DOHH2 (cell line): Measurements from ENCODE around the gene CDNF.
A peak's percentile ranks its signal among the peaks of the same experiment; 100 is the strongest.

Experiments
- H3F3A ChIP-seq: fragments of 200-600 bp; sonication (generic), shearing (Covaris generic); 2 replicates; pipeline ENCODE4 v1.6.0; 2016; ENCODE audit warnings: antibody characterized with exemption, mild to moderate bottlenecking; ENCODE audit not compliant: control insufficient read depth, insufficient read depth
- H3K27ac ChIP-seq: fragments of 200-600 bp; sonication (generic); 2 replicates; pipeline ENCODE4 v1.5.1; 2014; ENCODE audit warnings: low read depth, mild to moderate bottlenecking, low read length, moderate library complexity
- H3K27me3 ChIP-seq: fragments of 200-600 bp; sonication (generic); 2 replicates; pipeline ENCODE4 v1.6.1; 2014; ENCODE audit warnings: mild to moderate bottlenecking, low read length, mixed read lengths; ENCODE audit not compliant: control insufficient read depth
- H3K36me3 ChIP-seq: fragments of 200-600 bp; sonication (generic); 2 replicates; pipeline ENCODE4 v1.6.1; 2014; ENCODE audit warnings: mild to moderate bottlenecking, low read length, moderate library complexity, mixed read lengths; ENCODE audit not compliant: control insufficient read depth
- H3K4me1 ChIP-seq: fragments of 200-600 bp; sonication (generic); 2 replicates; pipeline ENCODE4 v1.6.1; 2014; ENCODE audit warnings: mild to moderate bottlenecking, low read length, mixed read lengths; ENCODE audit not compliant: control insufficient read depth
- H3K4me2 ChIP-seq: fragments of 200-600 bp; sonication (generic); 2 replicates; pipeline ENCODE4 v1.6.0; 2014; ENCODE audit warnings: mild to moderate bottlenecking, low read length, moderate library complexity
- H3K4me3 ChIP-seq: fragments of 200-600 bp; sonication (generic); 2 replicates; pipeline ENCODE4 v1.5.1; 2014; ENCODE audit warnings: mild to moderate bottlenecking, low read length, mixed read lengths
- H3K79me2 ChIP-seq: fragments of 200-600 bp; sonication (generic); 2 replicates; pipeline ENCODE4 v1.6.1; 2014; ENCODE audit warnings: mild to moderate bottlenecking, low read length, mixed read lengths; ENCODE audit not compliant: control insufficient read depth
- H3K9me2 ChIP-seq: fragments of 200-600 bp; sonication (generic); replicated peaks from 2 replicates; pipeline ENCODE4 v1.6.1; 2014; ENCODE audit warnings: mild to moderate bottlenecking, low read length, mixed read lengths; ENCODE audit not compliant: control insufficient read depth
- H3K9me3 ChIP-seq: fragments of 200-600 bp; sonication (generic); 2 replicates; pipeline ENCODE4 v1.6.1; 2014; ENCODE audit warnings: antibody characterized with exemption, low read length, mixed read lengths; ENCODE audit not compliant: control insufficient read depth, insufficient read depth
- H4K20me1 ChIP-seq: fragments of 200-600 bp; sonication (generic); 2 replicates; pipeline ENCODE4 v1.6.0; 2014; ENCODE audit warnings: low read depth, mild to moderate bottlenecking, antibody characterized with exemption, low read length, moderate library complexity; ENCODE audit not compliant: control insufficient read depth, insufficient read depth
- CTCF ChIP-seq: fragments of 200-600 bp; sonication (generic); IDR thresholded peaks from one replicate; pipeline ENCODE4 v1.5.1; 2014; ENCODE audit warnings: antibody characterized with exemption, mild to moderate bottlenecking, low read depth, low read length; ENCODE audit not compliant: poor library complexity, severe bottlenecking
- EZH2phosphoT487 ChIP-seq: fragments of 200-600 bp; sonication (generic); IDR thresholded peaks from 2 replicates; pipeline ENCODE4 v1.6.1; 2017; ENCODE audit warnings: borderline replicate concordance, mild to moderate bottlenecking, antibody characterized with exemption, low read length, moderate library complexity, mixed read lengths

Gene CDNF

GRCh38 chr10:14836208-14836607 lies 1.6 kb downstream of the CDNF start:
- TF ChIP-seq EZH2phosphoT487 (no peak), CTCF (no peak)
- Histone ChIP-seq H3K36me3 (peaks cover 25% of the 10 kb centered on the region), H3K4me1 (peaks cover 20% of the 10 kb centered on the region), H3K27ac (no peak overlapping the region), H3K9me3 (no peaks in the 10 kb centered on the region), H4K20me1 (peaks cover 9% of the 10 kb centered on the region), H3K4me3 (no peak overlapping the region), H3K4me2 (no peak overlapping the region), H3K9me2 (no peaks in the 10 kb centered on the region), H3K79me2 (peaks cover 38% of the 10 kb centered on the region), H3F3A (peaks cover 2% of the 10 kb centered on the region; the same call in 1 of the 2 replicates), H3K27me3 (no peaks in the 10 kb centered on the region)

- no peaks in the 10 kb centered on the region for H3F3A ChIP-seq
- no peaks in the 10 kb centered on the region for H3K9me3 ChIP-seq
- peaks cover 10% of the 10 kb centered on the region for H3K4me1 ChIP-seq
- H3K4me3 ChIP-seq, result no peak overlapping the region
- H3K9me2 ChIP-seq, result no peaks in the 10 kb centered on the region
- TF ChIP-seq CTCF (no peak), EZH2phosphoT487 (no peak)
- H3K79me2 ChIP-seq, result peaks cover 7% of the 10 kb centered on the region
- no peaks in the 10 kb centered on the region for H3K36me3 ChIP-seq
- H4K20me1 ChIP-seq, result no peaks in the 10 kb centered on the region
- H3K4me2 ChIP-seq, result no peak overlapping the region
- no peaks in the 10 kb centered on the region for H3K27me3 ChIP-seq
- no peak overlapping the region for H3K27ac ChIP-seq
These were observed 4.7 kb downstream of the CDNF start for GRCh38 chr10:14833106-14833505.

GRCh38 chr10:14826076-14826829 lies 11.6 kb downstream of the CDNF start:
- TF ChIP-seq CTCF (no peak), EZH2phosphoT487 (no peak)
- Histone ChIP-seq H3K27ac (no peak overlapping the region), H3K27me3 (no peaks in the 10 kb centered on the region), H3K4me3 (no peak overlapping the region), H3K79me2 (0 out of 2 replicates have a peak, but pooled peaks cover 3% of the 10 kb centered on the region), H3F3A (no peaks in the 10 kb centered on the region), H3K4me2 (peak overlapping the region; percentile 2; the same call in 1 of the 2 replicates), H3K9me3 (no peaks in the 10 kb centered on the region), H3K36me3 (no peaks in the 10 kb centered on the region), H3K9me2 (no peaks in the 10 kb centered on the region), H4K20me1 (no peaks in the 10 kb centered on the region), H3K4me1 (peaks cover 29% of the 10 kb centered on the region)
